Caco-2 (cell line): ENCODE data around the gene NLGN1. TPM values are rescaled to one million over a fixed set of nuclear protein-coding genes. Genes with fewer than 3 reads are reported as not detected.

Experiments
- BruUV-seq: library from RNA; stranded (reverse); fragments of 400-500 nt; replicated peaks from 2 replicates; lab custom pipeline; 2021; lab: Mats Ljungman, UMichigan
- CTCF ChIA-PET: fragments of 300-600 bp; sonication (Branson Sonifier 250); formaldehyde crosslinking; loops from one replicate; lab custom pipeline; 2022; ENCODE audit warnings: antibody characterized with exemption; lab: Charles Lee
- POLR2A ChIA-PET: fragments of 300-600 bp; sonication (Branson Sonifier 250); formaldehyde crosslinking; loops from one replicate; lab custom pipeline; 2022; ENCODE audit warnings: antibody characterized with exemption; lab: Charles Lee
- DNase-seq, 2 experiments: peaks; one replicate each; pipeline versions ENCODE4 v3.0.0 to v3.0.0-alpha.2; 2020 to 2022
- H3K27me3 ChIP-seq: replicated peaks from 2 replicates; pipeline ENCODE4 v1.6.0; 2011; ENCODE audit warnings: low read length; ENCODE audit not compliant: control insufficient read depth, insufficient read depth
- H3K36me3 ChIP-seq: 2 replicates; pipeline ENCODE4 v1.5.1; 2011; ENCODE audit warnings: low read length; ENCODE audit not compliant: control insufficient read depth, insufficient read depth
- H3K4me1 ChIP-seq: fragments of 250-450 bp; sonication (Bioruptor Pico); 2 replicates; pipeline ENCODE4 v1.5.1; 2020; ENCODE audit warnings: mild to moderate bottlenecking
- H3K4me3 ChIP-seq: 2 replicates; pipeline ENCODE4 v1.5.1; 2011; ENCODE audit warnings: low read depth, mild to moderate bottlenecking, control low read depth, low read length
- H3K9me3 ChIP-seq: fragments of 250-450 bp; sonication (Bioruptor Pico); 2 replicates; pipeline ENCODE4 v1.5.1; 2020; ENCODE audit warnings: mild to moderate bottlenecking, moderate library complexity
- H3K27ac Mint-ChIP-seq: one replicate; pipeline ENCODE4 v1.8.0; 2022; ENCODE audit warnings: mixed read lengths; ENCODE audit not compliant: unreplicated experiment
- H3K27me3 Mint-ChIP-seq: one replicate; pipeline ENCODE4 v1.8.0; 2022; ENCODE audit warnings: mixed read lengths; ENCODE audit not compliant: insufficient read depth, unreplicated experiment
- H3K36me3 Mint-ChIP-seq: one replicate; pipeline ENCODE4 v1.8.0; 2022; ENCODE audit warnings: mild to moderate bottlenecking, mixed read lengths; ENCODE audit not compliant: insufficient read depth, unreplicated experiment
- H3K4me1 Mint-ChIP-seq: one replicate; pipeline ENCODE4 v1.8.0; 2022; ENCODE audit warnings: low read depth, mixed read lengths; ENCODE audit not compliant: unreplicated experiment
- H3K4me3 Mint-ChIP-seq: one replicate; pipeline ENCODE4 v1.8.0; 2022; ENCODE audit warnings: mild to moderate bottlenecking, moderate library complexity, mixed read lengths; ENCODE audit not compliant: unreplicated experiment
- H3K9me3 Mint-ChIP-seq: one replicate; pipeline ENCODE4 v1.8.0; 2022; ENCODE audit warnings: mixed read lengths; ENCODE audit not compliant: unreplicated experiment
- CTCF ChIP-seq, 2 experiments: fragments of 200-600 bp in 1 of 2; IDR thresholded peaks; 1 replicate in 1 of 2; 2 replicates in 1 of 2; pipeline versions ENCODE4 v1.5.1 to v1.8.0; 2011 to 2022; ENCODE audit warnings: antibody characterized with exemption in 1 of 2, control low read depth in 1 of 2, inconsistent platforms in 1 of 2, low read depth in 1 of 2, low read length in 1 of 2, mild to moderate bottlenecking in 1 of 2, moderate library complexity in 1 of 2; ENCODE audit not compliant: insufficient read depth in 1 of 2, severe bottlenecking in 1 of 2, unreplicated experiment in 1 of 2
- intact Hi-C: fragments of 100-400 bp; cut with micrococcal nuclease; formaldehyde crosslinking; loops from one replicate; pipeline ENCODE4 v1.10.0; 2022; ENCODE audit not compliant: unreplicated experiment
- total RNA-seq: library from RNA; stranded (reverse); gene quantifications from 2 replicates; pipeline ENCODE4 v1.2.3, GENCODE V29; 2022

Gene NLGN1
- total RNA-seq, 1 experiment from 2014 or later: not detected

- no peaks in the 10 kb centered on the region for H3K36me3 Mint-ChIP-seq
- no peak overlapping the region for H3K27ac Mint-ChIP-seq
- H3K4me3 Mint-ChIP-seq: no peak overlapping the region
- no peaks in the 10 kb centered on the region for H3K9me3 ChIP-seq
- no peaks in the 10 kb centered on the region for H3K4me1 Mint-ChIP-seq
- intact Hi-C loops: no loop called here
- no peaks in the 10 kb centered on the region for H3K4me1 ChIP-seq
- ChIA-PET CTCF (interaction anchor here (0.5 to 0.7 kb wide), 2 partner anchors 21 to 76 kb away, joined by 3 to 7 read pairs; no protein-coding TSS in a partner anchor), POLR2A (no interaction called here)
- no peaks in the 10 kb centered on the region for H3K36me3 ChIP-seq
- DNase-seq: no peak
- TF ChIP-seq CTCF (IDR thresholded peaks at IDR 0.05; ENCODE audit: insufficient read depth in 1 of 2, low read depth in 1 of 2, low read length in 1 of 2, severe bottlenecking in 1 of 2, unreplicated experiment in 1 of 2): no peak
- H3K9me3 Mint-ChIP-seq: no peaks in the 10 kb centered on the region
- no peak overlapping the region for H3K4me3 ChIP-seq
- no peaks in the 10 kb centered on the region for H3K27me3 ChIP-seq
- no peaks in the 10 kb centered on the region for H3K27me3 Mint-ChIP-seq
- BruUV-seq: no TSS peak
Measured at GRCh38 chr3:174253940-174254339, 856.4 kb downstream of the NLGN1 start.

GRCh38 chr3:174255454-174255853 lies 857.9 kb downstream of the NLGN1 start:
- Histone ChIP-seq H3K36me3 (no peaks in the 10 kb centered on the region), H3K4me3 (no peak overlapping the region), H3K9me3 (no peaks in the 10 kb centered on the region), H3K4me1 (no peaks in the 10 kb centered on the region), H3K27me3 (no peaks in the 10 kb centered on the region)
- TF ChIP-seq CTCF (IDR thresholded peaks at IDR 0.05; ENCODE audit: insufficient read depth in 1 of 2, low read depth in 1 of 2, low read length in 1 of 2, severe bottlenecking in 1 of 2, unreplicated experiment in 1 of 2): no peak
- Mint-ChIP-seq H3K27ac (no peak overlapping the region), H3K27me3 (peaks cover 3% of the 10 kb centered on the region), H3K4me3 (no peak overlapping the region), H3K4me1 (no peaks in the 10 kb centered on the region), H3K36me3 (no peaks in the 10 kb centered on the region), H3K9me3 (no peaks in the 10 kb centered on the region)
- CTCF ChIA-PET: no interaction called here
- no peak for DNase-seq
- BruUV-seq: no TSS peak
- POLR2A ChIA-PET: no interaction called here
- intact Hi-C loops: no loop called here

- H3K4me3 ChIP-seq: no peak overlapping the region
- Mint-ChIP-seq H3K36me3 (no peaks in the 10 kb centered on the region), H3K9me3 (no peaks in the 10 kb centered on the region), H3K4me1 (no peaks in the 10 kb centered on the region), H3K4me3 (no peak overlapping the region), H3K27ac (no peak overlapping the region), H3K27me3 (no peaks in the 10 kb centered on the region)
- H3K4me1 ChIP-seq: no peaks in the 10 kb centered on the region
- BruUV-seq: no TSS peak
- ChIA-PET CTCF (no interaction called here), POLR2A (no interaction called here)
- no peaks in the 10 kb centered on the region for H3K9me3 ChIP-seq
- no peak for TF ChIP-seq CTCF (IDR thresholded peaks at IDR 0.05; ENCODE audit: insufficient read depth in 1 of 2, low read depth in 1 of 2, low read length in 1 of 2, severe bottlenecking in 1 of 2, unreplicated experiment in 1 of 2)
- intact Hi-C loops: no loop called here
- H3K36me3 ChIP-seq: no peaks in the 10 kb centered on the region
- DNase-seq: no peak
- no peaks in the 10 kb centered on the region for H3K27me3 ChIP-seq
Measured at GRCh38 chr3:174266476-174266875, 868.9 kb downstream of the NLGN1 start.
